B cell (primary cell): ENCODE results near the gene WDR13.

Source experiments
- EZH2 ChIP-seq: IDR thresholded peaks from 2 replicates; pipeline ENCODE4 v1.6.1; 2012; ENCODE audit warnings: borderline replicate concordance, low read depth, mild to moderate bottlenecking, moderate library complexity, low read length; ENCODE audit not compliant: insufficient read depth, poor library complexity, severe bottlenecking
- TF ChIP-seq, protein P1 (sequence below): fragments of 200-600 bp; IDR thresholded peaks from one replicate; pipeline ENCODE4 v1.8.0; 2022; ENCODE audit warnings: antibody characterized with exemption, mild to moderate bottlenecking

DNA sequence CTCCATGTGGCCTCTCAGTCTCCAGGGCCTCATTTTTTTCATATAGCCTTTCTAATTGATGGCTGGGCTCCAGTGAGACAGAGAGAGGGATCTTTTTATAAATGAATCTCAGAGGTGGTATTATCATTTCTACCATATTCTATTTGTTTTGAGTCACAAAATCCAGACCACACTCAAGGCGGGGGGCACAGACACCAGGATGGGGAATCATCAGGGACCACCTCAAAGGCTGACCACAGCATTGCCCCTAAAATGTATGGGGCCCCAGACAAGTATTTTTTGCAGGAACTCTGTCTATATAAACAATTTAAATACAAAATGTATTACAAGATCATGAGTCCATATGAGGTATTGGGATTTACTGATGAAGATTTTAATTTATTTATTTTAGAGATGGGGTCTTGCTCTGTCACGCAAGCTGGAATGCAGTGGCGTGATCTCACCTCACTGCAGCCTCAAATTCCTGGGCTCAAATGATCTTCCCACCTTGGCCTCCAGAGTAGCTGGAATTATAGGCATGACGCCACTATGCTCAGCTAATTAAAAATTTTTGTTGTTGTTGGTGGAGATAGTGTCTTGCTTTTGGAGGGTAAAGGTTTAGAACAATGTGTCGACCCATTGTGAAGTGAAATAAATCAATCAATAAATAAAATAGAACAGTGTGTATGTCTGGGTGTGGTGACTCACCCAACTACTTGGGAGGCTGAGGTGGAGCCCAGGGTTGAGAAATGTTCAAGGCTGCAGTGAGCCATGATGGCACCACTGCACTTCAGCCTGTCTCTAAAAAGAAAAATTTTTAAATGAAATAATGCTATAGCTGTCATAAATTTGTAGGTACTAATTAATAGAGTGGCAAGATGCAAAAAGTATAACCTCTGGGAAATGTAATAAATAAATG lies 29.4 kb downstream of the WDR13 start:
- TF ChIP-seq EZH2, result no peak
- TF ChIP-seq, protein P1, sequence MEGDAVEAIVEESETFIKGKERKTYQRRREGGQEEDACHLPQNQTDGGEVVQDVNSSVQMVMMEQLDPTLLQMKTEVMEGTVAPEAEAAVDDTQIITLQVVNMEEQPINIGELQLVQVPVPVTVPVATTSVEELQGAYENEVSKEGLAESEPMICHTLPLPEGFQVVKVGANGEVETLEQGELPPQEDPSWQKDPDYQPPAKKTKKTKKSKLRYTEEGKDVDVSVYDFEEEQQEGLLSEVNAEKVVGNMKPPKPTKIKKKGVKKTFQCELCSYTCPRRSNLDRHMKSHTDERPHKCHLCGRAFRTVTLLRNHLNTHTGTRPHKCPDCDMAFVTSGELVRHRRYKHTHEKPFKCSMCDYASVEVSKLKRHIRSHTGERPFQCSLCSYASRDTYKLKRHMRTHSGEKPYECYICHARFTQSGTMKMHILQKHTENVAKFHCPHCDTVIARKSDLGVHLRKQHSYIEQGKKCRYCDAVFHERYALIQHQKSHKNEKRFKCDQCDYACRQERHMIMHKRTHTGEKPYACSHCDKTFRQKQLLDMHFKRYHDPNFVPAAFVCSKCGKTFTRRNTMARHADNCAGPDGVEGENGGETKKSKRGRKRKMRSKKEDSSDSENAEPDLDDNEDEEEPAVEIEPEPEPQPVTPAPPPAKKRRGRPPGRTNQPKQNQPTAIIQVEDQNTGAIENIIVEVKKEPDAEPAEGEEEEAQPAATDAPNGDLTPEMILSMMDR, result no peak
